Measurements from ENCODE around the gene DHPS. TPM values are rescaled to one million over a fixed set of nuclear protein-coding genes. Genes with fewer than 3 reads are reported as not detected.

Gene DHPS
- total RNA-seq, 1 donor from 2014 or later: 55.3 TPM

GRCh38 chr19:12641456-12641855, 40.2 kb downstream of the DHPS start:
- Mint-ChIP-seq H3K27me3 (ENCODE audit: unreplicated experiment) (peaks cover 17% of the 10 kb centered on the region), H3K4me1 (ENCODE audit: unreplicated experiment) (peaks cover 12% of the 10 kb centered on the region), H3K36me3 (ENCODE audit: low read depth, unreplicated experiment) (no peaks in the 10 kb centered on the region), H3K9me3 (ENCODE audit: unreplicated experiment) (no peaks in the 10 kb centered on the region), H3K27ac (ENCODE audit: unreplicated experiment) (no peak overlapping the region), H3K4me3 (ENCODE audit: unreplicated experiment) (no peak overlapping the region)
- no peak for DNase-seq (ENCODE audit: low spot score)
- TF ChIP-seq, protein P1, sequence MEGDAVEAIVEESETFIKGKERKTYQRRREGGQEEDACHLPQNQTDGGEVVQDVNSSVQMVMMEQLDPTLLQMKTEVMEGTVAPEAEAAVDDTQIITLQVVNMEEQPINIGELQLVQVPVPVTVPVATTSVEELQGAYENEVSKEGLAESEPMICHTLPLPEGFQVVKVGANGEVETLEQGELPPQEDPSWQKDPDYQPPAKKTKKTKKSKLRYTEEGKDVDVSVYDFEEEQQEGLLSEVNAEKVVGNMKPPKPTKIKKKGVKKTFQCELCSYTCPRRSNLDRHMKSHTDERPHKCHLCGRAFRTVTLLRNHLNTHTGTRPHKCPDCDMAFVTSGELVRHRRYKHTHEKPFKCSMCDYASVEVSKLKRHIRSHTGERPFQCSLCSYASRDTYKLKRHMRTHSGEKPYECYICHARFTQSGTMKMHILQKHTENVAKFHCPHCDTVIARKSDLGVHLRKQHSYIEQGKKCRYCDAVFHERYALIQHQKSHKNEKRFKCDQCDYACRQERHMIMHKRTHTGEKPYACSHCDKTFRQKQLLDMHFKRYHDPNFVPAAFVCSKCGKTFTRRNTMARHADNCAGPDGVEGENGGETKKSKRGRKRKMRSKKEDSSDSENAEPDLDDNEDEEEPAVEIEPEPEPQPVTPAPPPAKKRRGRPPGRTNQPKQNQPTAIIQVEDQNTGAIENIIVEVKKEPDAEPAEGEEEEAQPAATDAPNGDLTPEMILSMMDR (IDR thresholded peaks at IDR 0.05; ENCODE audit: unreplicated experiment): no peak

DNA sequence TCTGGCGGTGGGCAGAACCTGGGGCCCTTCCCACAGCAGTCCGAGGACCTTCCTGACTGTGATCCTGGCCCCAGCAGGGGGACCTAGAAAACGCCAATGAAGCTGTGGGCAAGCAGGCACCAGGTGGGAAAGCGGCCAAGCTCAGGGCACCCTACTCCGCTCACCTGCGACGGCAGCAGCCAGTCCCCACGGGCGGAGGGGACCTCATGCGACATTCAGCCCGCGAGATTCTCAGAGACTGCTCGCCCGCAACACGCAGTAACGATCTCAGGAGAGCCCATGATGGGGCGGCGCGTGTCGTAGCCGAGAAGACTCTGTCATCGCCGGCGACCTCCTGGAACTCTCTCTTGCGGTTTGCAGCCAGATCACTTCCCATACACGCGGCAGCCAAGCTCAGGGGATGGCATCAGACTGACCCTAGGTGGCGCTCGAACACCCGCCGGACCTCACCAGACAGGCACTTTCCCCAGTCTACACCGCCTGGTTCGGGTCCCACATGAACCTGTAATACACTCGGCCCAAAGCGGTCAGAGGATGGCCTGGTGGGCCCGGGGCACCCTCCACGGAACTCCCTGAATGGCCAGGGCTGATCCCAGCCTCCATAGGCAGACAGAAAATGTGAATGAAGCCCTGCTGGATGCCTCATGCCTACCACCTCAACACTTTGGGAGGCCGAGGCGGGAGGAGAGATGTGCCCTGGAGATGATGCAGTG, 41.6 kb downstream of the DHPS start:
- H3K4me1 Mint-ChIP-seq (ENCODE audit: unreplicated experiment): peaks cover 12% of the 10 kb centered on the region
- peak overlapping the region; percentile 36 for H3K27ac Mint-ChIP-seq (ENCODE audit: unreplicated experiment)
- TF ChIP-seq, protein P1 (IDR thresholded peaks at IDR 0.05; ENCODE audit: unreplicated experiment): peak; percentile 67
- H3K4me3 Mint-ChIP-seq (ENCODE audit: unreplicated experiment): peak overlapping the region; percentile 84
- H3K36me3 Mint-ChIP-seq (ENCODE audit: low read depth, unreplicated experiment): no peaks in the 10 kb centered on the region
- peak; percentile 86 for DNase-seq (ENCODE audit: low spot score)
- no peaks in the 10 kb centered on the region for H3K9me3 Mint-ChIP-seq (ENCODE audit: unreplicated experiment)
- H3K27me3 Mint-ChIP-seq (ENCODE audit: unreplicated experiment): peaks cover 12% of the 10 kb centered on the region

- Mint-ChIP-seq H3K4me3 (ENCODE audit: unreplicated experiment) (no peak overlapping the region), H3K36me3 (ENCODE audit: low read depth, unreplicated experiment) (no peaks in the 10 kb centered on the region), H3K27ac (ENCODE audit: unreplicated experiment) (no peak overlapping the region), H3K4me1 (ENCODE audit: unreplicated experiment) (peaks cover 12% of the 10 kb centered on the region), H3K27me3 (ENCODE audit: unreplicated experiment) (peaks cover 11% of the 10 kb centered on the region), H3K9me3 (ENCODE audit: unreplicated experiment) (no peaks in the 10 kb centered on the region)
- TF ChIP-seq, protein P1 (IDR thresholded peaks at IDR 0.05; ENCODE audit: unreplicated experiment): no peak
- no peak for DNase-seq (ENCODE audit: low spot score)
Measured at GRCh38 chr19:12638611-12639182, 43.0 kb downstream of the DHPS start.

- TF ChIP-seq, protein P1 (IDR thresholded peaks at IDR 0.05; ENCODE audit: unreplicated experiment): no peak
- no peak for DNase-seq (ENCODE audit: low spot score)
- H3K4me1 Mint-ChIP-seq (ENCODE audit: unreplicated experiment): peaks cover 12% of the 10 kb centered on the region
- H3K9me3 Mint-ChIP-seq (ENCODE audit: unreplicated experiment): no peaks in the 10 kb centered on the region
- peaks cover 9% of the 10 kb centered on the region for H3K27me3 Mint-ChIP-seq (ENCODE audit: unreplicated experiment)
- no peak overlapping the region for H3K27ac Mint-ChIP-seq (ENCODE audit: unreplicated experiment)
- no peaks in the 10 kb centered on the region for H3K36me3 Mint-ChIP-seq (ENCODE audit: low read depth, unreplicated experiment)
- no peak overlapping the region for H3K4me3 Mint-ChIP-seq (ENCODE audit: unreplicated experiment)
Measured at GRCh38 chr19:12636631-12637030, 45.0 kb downstream of the DHPS start.

- Mint-ChIP-seq H3K36me3 (ENCODE audit: low read depth, unreplicated experiment) (peaks cover 54% of the 10 kb centered on the region), H3K9me3 (ENCODE audit: unreplicated experiment) (peaks cover 17% of the 10 kb centered on the region)
Measured at GRCh38 chr19:12629215-12629614, 52.5 kb downstream of the DHPS start.

More at GRCh38 chr19:12629215-12629614, 52.5 kb downstream of the DHPS start:
- TF ChIP-seq, protein P1 (IDR thresholded peaks at IDR 0.05; ENCODE audit: unreplicated experiment): no peak
- Mint-ChIP-seq H3K4me3 (ENCODE audit: unreplicated experiment) (peak overlapping the region; percentile 90), H3K27me3 (ENCODE audit: unreplicated experiment) (no peaks in the 10 kb centered on the region), H3K4me1 (ENCODE audit: unreplicated experiment) (no peaks in the 10 kb centered on the region), H3K27ac (ENCODE audit: unreplicated experiment) (no peak overlapping the region)
- DNase-seq (ENCODE audit: low spot score): no peak

All from endothelial cell (in vitro differentiated cells).